HG02852 (cell line): Measurements from ENCODE around the gene RNF150.

Experiments used
- ATAC-seq: cut with Tn5 transposase; IDR thresholded peaks from one replicate; pipeline ENCODE4 v1.9.1; 2021; ENCODE audit warnings: mild to moderate bottlenecking, moderate library complexity; ENCODE audit not compliant: unreplicated experiment

RNF150 gene

DNA sequence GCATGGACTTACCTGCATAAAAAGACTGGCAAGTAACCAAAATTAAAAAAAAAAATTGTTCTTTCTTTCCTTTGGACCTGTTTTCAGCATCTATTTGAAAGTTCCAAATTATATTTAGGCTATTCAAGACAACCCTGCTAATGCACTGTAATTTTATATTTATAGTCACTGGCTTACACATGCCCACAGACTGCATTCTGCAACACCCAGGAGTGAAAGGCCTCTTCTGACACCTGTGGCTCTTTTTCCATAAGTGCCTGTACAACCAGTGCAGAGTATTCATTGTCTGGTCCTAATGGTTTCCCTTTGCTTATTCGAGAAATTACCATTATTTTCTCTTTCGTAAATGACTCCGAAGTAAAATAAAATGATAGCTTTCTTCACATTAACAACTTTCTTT is 143.3 kb downstream of the RNF150 start:
- ATAC-seq, result no peak

DNA sequence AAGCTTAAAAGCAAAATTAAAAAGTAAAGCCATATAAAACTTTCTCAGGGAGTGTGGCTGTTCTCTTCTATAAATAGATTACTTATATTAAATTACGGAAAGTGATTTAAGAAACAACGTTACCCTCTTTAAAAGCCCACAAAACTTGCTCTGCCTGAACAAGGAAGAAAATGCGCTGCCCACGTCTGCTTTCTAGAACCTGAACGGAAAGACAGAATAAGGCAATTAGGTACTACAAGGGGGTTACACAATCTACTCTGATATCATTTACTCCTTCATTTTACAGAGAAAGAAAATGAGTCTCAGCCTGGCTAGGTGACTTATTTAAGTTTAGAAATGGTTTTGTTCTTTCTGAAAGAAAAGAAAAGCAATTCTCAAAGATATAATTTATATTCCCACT is 147.2 kb downstream of the RNF150 start:
- ATAC-seq, result no peak

DNA sequence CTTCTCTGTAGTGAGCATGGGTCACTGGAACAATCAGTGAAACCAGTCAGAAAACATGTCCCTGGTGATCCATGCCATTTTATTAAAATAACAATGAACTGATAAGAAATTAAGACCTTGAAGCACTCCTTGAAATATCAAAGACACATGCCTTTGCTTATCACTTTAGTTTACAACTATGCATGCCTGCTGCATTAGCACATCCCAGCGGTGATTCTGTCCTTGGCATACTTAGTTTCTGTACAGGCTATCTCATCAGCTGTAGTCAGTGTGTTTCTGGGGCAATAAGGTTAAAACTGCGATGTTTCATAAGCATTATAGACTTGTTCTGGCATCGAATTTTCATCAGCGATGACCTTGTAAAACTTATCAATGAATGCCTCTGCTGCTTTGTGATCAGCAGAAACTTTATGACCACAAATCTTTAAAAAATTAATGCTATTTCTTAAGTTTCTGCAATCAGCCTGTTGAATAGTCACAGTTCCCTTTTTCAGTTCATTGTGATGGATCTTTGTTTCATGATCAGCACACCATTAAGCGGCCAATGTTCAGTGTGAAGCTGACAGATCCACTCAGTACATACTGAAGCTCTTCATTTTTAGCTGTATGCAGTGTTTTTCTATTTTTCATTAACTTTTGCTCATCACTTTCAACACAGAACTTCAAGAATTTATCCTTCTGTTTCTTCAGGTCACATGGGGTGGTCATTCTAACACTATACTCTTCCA is 150.5 kb downstream of the RNF150 start:
- no peak for ATAC-seq

GRCh38 chr4:140980426-140981200 is 152.7 kb downstream of the RNF150 start:
- ATAC-seq, result no peak

DNA sequence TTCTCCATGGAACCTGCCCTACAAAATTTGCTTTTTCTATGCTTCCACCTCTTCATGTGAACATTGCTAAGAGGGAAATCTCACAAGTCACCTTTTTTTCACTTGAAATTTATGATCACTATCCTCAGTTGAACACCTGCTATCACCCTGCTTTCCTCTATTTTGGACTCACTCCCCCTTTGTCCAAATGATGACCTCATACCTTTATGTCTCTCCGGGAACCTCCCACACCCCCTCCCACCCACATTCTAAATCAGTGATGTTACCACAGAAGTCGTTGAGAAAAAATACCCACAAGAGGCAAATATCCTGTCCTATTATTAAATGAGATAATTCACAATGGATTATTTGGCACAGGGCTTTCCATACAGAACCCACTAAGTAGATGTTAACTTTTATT is 156.5 kb downstream of the RNF150 start:
- ATAC-seq, result no peak

DNA sequence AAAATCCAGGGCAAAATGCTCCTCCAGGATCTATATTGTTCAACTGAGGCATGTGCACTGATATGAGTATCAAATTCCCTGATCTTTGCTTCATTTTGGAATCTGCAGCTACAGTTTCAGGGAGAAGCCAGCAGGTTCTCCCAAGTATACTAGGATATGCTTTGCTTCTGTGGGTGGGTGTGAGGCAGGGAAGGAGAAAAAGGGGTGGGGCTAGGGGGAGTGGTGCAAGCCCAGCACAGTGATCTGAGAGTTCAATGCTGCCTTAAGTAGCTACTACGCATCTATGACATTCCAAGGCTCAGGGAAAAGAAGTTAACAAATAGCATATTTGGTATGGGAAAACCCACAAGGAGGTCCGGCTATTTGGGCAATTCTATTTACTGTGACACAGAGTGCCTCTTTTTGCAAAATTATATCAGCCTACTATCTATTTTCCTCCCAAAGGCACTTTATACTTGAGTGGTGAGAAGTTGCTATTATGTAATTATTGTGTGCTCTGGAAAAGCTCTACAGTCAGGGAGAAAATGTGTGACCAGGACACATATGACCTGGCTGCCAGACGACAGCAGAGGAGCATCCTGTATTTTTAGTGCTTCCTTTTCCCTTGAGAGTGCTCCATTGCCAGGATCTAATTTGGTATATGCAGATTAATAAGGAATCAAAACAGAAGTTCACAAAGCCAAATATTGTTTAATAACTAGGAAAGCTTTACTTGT is 162.0 kb downstream of the RNF150 start:
- ATAC-seq, result no peak

- no peak for ATAC-seq
Observed at GRCh38 chr4:140969296-140969695, 164.0 kb downstream of the RNF150 start.

DNA sequence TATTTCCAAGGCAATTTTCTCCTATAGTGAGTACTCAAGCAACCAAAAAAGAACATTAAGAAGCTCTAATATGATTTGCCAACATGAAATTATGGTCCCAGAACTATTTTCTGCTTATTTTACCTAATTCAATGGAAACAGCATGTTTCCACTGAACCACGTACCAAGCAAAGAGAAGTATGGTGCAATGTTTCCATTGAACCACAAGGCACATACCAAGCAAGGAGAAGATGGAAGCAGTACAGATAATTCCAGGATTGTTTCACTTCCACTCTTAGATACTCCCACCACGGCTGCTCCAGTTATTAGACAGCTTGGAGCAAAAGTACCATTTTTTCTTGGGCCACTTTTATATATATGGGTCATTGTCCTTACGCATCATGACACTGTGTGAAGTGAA is 164.9 kb downstream of the RNF150 start:
- no peak for ATAC-seq

- ATAC-seq, result no peak
Observed at GRCh38 chr4:140963883-140964282, 169.4 kb downstream of the RNF150 start.

GRCh38 chr4:140955641-140956040 is 177.6 kb downstream of the RNF150 start:
- no peak for ATAC-seq

- no peak for ATAC-seq
Observed at GRCh38 chr4:140952717-140953116, 180.6 kb downstream of the RNF150 start.

DNA sequence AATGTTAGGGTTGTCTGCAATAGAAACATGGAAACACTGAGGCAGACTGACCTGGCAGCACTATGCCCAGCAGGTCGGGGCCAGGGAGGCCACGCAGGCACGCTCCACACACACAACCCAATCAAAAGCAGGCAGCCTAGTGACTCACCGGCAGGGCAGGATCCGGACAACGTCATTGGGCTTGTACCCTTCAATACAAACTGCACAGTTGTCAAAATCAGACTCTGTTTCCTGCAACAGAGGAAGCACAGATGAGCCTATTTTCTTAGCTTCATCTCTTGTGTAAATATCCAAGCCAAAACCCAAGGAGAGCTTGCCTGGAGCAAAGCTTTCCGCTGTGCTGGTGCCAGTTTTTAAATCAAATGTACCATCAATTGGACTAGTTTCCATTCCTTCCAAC is 185.8 kb downstream of the RNF150 start:
- ATAC-seq, result no peak

DNA sequence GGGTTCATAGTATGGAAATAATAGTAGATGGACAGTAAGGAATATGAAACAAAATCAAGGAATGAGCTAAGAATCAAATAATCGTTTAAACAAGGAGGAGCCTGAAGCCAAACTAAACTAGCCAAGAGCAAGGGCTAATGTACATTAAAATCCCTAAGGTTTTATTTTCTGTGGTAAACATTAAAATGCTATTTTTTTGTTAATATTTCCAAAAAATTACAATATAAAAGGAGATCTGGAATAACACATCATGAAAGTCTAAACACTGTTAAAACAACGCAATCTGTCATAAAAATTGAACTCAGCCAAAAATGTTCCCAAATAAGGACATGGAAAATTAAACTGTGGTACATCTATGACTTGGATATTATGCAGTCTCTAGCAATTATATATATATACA is 188.2 kb downstream of the RNF150 start:
- no peak for ATAC-seq

DNA sequence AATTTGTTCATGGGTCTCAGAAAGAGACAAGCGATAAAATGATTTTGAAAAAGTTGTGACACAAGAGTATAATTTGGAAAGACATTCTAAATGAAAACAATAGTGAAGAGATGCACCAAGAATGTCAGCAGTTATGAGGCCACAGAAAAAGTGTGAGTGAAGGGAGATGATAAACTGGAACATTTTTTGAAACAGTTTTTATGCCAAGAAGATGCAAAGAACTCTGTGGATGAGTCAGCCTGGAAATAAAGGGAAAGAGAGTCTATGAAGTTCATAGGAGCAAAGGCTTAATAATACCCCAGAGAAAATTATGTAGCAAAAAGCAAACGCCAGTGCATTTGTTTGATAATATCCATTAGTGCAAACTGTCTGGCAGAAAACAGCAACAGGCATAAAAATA is 188.7 kb downstream of the RNF150 start:
- ATAC-seq, result no peak

DNA sequence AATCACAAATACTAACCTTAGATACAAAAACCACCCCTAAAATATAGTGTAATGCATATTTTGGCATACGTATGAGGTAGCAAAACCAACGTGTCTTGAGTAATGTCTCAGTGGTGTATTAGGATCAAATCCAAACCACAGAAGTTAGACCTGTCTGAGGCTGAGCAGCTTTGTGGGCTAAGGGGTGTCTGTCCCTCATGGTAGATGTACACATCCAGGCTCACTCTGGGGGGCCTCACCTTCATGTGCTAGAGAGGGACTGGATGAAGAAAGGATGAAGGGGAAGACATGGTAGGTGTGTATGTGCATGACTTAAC is 189.1 kb downstream of the RNF150 start:
- ATAC-seq, result no peak

GRCh38 chr4:140943486-140944198 is 189.6 kb downstream of the RNF150 start:
- no peak for ATAC-seq

GRCh38 chr4:140940589-140940988 is 192.7 kb downstream of the RNF150 start:
- ATAC-seq, result no peak

DNA sequence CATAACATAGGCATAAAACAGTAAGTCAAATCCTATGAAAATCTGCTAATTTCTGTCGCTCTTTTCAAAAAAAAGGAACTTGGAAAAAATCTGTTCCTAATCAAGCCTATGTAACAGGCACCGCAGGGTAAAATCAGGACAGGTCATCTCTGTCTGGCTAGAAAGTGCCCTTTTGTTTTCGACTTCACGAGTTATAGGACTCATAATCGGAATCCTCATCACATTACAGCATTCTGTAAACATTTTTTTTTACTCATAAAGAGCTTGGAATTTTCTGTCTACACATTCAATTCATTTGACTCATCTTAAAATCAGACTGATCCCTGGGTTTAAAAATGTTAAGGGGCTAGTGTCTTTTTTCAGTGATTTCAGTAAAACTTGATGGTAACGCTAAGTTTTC is 195.4 kb downstream of the RNF150 start:
- no peak for ATAC-seq

DNA sequence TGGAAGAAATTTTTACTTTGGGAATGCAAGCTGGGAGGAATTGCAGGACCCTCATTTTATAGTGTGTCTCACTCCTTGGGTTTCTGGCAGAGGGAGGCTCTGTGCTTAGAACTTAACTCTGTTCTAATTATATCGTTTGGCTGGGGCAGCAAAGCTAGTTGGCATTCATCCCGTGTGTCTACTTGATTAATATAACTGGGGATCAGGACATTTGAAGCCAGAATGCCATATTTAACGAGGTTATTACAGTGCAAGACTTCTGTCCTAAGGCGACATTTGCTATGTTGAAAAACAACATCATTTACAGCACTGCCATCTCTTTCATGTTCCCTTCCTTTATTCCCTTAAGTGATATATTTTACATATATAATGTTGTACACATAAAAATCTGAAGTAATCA is 198.0 kb downstream of the RNF150 start:
- ATAC-seq, result no peak

DNA sequence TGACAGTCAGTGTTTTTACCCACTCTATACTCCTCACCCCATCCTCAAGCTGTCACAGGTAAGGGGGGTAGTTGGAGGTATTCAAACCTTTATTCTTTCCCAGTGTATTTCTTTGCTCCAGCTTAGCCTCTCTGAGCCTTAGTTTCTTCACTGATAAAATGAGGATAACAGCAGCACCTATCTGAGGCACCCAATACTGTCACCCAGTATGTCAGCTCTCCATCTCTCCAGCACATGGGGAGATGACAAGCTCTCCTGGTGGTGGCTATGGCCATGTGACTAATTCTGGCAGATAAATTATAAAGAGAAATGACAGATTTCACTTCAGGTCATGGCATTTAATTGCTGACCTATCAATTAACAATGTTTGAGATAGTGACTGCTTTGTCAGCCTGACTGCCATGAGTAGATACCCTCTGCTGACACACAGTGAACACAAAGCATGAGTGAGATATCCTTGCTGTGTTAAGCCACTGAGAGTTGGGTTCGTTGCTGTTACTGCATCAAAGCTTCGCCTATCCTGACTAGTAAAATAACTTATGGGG is 200.7 kb downstream of the RNF150 start:
- ATAC-seq, result no peak

GRCh38 chr4:140931911-140932310 is 201.4 kb downstream of the RNF150 start:
- ATAC-seq, result no peak
